SK-N-SH (cell line): ENCODE data around the gene ZBED1. TPM values are rescaled to one million over a fixed set of nuclear protein-coding genes. Genes with fewer than 3 reads are reported as not detected.
A peak's percentile ranks its signal among the peaks of the same experiment; 100 is the strongest.

Source experiments
- CTCF ChIA-PET: fragments of 300-600, 350-600 bp; formaldehyde crosslinking; extraction: SDS; loops from one replicate; lab custom pipeline; 2021; lab: Yijun Ruan, JAX
- POLR2A ChIA-PET: fragments of 350-600 bp; sonication (Branson Sonifier 250); formaldehyde crosslinking; extraction: SDS; loops from one replicate; lab custom pipeline; 2020; ENCODE audit warnings: antibody characterized with exemption, inconsistent platforms; lab: Yijun Ruan, JAX
- DNase-seq: peaks from one replicate; pipeline ENCODE4 v3.0.0; 2012
- H2AFZ ChIP-seq: fragments of 200-600 bp; sonication (generic); 2 replicates; pipeline ENCODE4 v1.8.1; 2016; ENCODE audit warnings: antibody characterized with exemption, mild to moderate bottlenecking, low read depth
- H3F3A ChIP-seq: fragments of 200-600 bp; sonication (generic); replicated peaks from 2 replicates; pipeline ENCODE3; 2016; ENCODE audit warnings: antibody characterized with exemption, mild to moderate bottlenecking; ENCODE audit not compliant: insufficient read depth
- H3K27ac ChIP-seq, 2 experiments: fragments of 200-500 bp in 1 of 2; fragments of 200-600 bp in 1 of 2; sonication (Bioruptor generic) in 1 of 2; sonication (generic), shearing (Covaris generic) in 1 of 2; 2 replicates each; pipeline versions ENCODE4 v1.5.1 to v1.6.1; 2014 to 2016; ENCODE audit warnings: low read depth in 2 of 2, inconsistent platforms in 1 of 2, low read length in 1 of 2, mild to moderate bottlenecking in 1 of 2, mixed read lengths in 1 of 2
- H3K27me3 ChIP-seq: fragments of 200-600 bp; sonication (generic), shearing (Covaris generic); 2 replicates; pipeline ENCODE4 v1.6.1; 2016; ENCODE audit warnings: mixed run types; ENCODE audit not compliant: insufficient read depth
- H3K36me3 ChIP-seq, 2 experiments: fragments of 200-500 bp in 1 of 2; fragments of 200-600 bp in 1 of 2; sonication (Bioruptor generic) in 1 of 2; sonication (generic) in 1 of 2; replicated peaks in 1 of 2; 2 replicates each; pipeline versions ENCODE3 to v1.5.1; 2014 to 2016; ENCODE audit warnings: low read length in 1 of 2, mild to moderate bottlenecking in 1 of 2; ENCODE audit not compliant: insufficient read depth in 2 of 2, control insufficient read depth in 1 of 2
- H3K4me1 ChIP-seq, 2 experiments: fragments of 200-500 bp in 1 of 2; fragments of 200-600 bp in 1 of 2; sonication (Bioruptor generic) in 1 of 2; sonication (generic), shearing (Covaris generic) in 1 of 2; 2 replicates each; pipeline versions ENCODE4 v1.5.1 to v1.6.1; 2014 to 2016; ENCODE audit warnings: low read depth in 1 of 2, low read length in 1 of 2, mixed run types in 1 of 2; ENCODE audit not compliant: insufficient read depth in 2 of 2, control insufficient read depth in 1 of 2
- H3K4me2 ChIP-seq: fragments of 200-600 bp; sonication (generic), shearing (Covaris generic); 2 replicates; pipeline ENCODE4 v1.6.1; 2017; ENCODE audit warnings: mixed run types
- H3K4me3 ChIP-seq, 2 experiments: fragments of 200-500 bp in 1 of 2; fragments of 200-600 bp in 1 of 2; sonication (Bioruptor generic) in 1 of 2; sonication (generic), shearing (Covaris generic) in 1 of 2; 2 replicates each; pipeline versions ENCODE4 v1.5.1 to v1.8.1; 2014 to 2016; ENCODE audit warnings: low read depth in 2 of 2, inconsistent platforms in 1 of 2, low read length in 1 of 2, mild to moderate bottlenecking in 1 of 2, mixed read lengths in 1 of 2, moderate library complexity in 1 of 2
- H3K79me2 ChIP-seq: fragments of 200-600 bp; sonication (generic); 2 replicates; pipeline ENCODE4 v1.8.1; 2017; ENCODE audit warnings: mild to moderate bottlenecking; ENCODE audit not compliant: insufficient read depth
- H3K9ac ChIP-seq: fragments of 200-600 bp; sonication (generic); 2 replicates; pipeline ENCODE4 v1.6.1; 2017; ENCODE audit warnings: mixed run types
- H3K9me2 ChIP-seq: fragments of 200-600 bp; sonication (generic); 2 replicates; pipeline ENCODE4 v1.6.1; 2017; ENCODE audit warnings: mixed run types
- H3K9me3 ChIP-seq: fragments of 200-600 bp; sonication (generic); 2 replicates; pipeline ENCODE4 v1.6.1; 2017; ENCODE audit warnings: mixed run types, mild to moderate bottlenecking, moderate library complexity
- H4K20me1 ChIP-seq: fragments of 200-600 bp; sonication (generic); 2 replicates; pipeline ENCODE4 v1.6.1; 2017; ENCODE audit warnings: mild to moderate bottlenecking, mixed run types; ENCODE audit not compliant: insufficient read depth
- CHD2 ChIP-seq: fragments of 150-350 bp; IDR thresholded peaks from 2 replicates; pipeline ENCODE4 v1.6.1; 2018; ENCODE audit warnings: low read length; ENCODE audit not compliant: partially characterized antibody
- EP300 ChIP-seq, 2 experiments: IDR thresholded peaks; 2 replicates each; pipeline versions ENCODE4 v1.4.0 to v1.6.1; 2012; ENCODE audit warnings: borderline replicate concordance in 1 of 2, low read depth in 1 of 2, low read length in 1 of 2
- FOSL2 ChIP-seq: IDR thresholded peaks from 2 replicates; pipeline ENCODE4 v1.4.0; 2012; ENCODE audit warnings: low read depth, mild to moderate bottlenecking, moderate library complexity, borderline replicate concordance
- JUND ChIP-seq: IDR thresholded peaks from 2 replicates; pipeline ENCODE4 v1.4.0; 2012
- MAX ChIP-seq: IDR thresholded peaks from 2 replicates; pipeline ENCODE4 v1.4.0; 2012; ENCODE audit warnings: low read depth
- NFIC ChIP-seq: IDR thresholded peaks from 2 replicates; pipeline ENCODE4 v1.4.0; 2012; ENCODE audit warnings: borderline replicate concordance
- NRF1 ChIP-seq: IDR thresholded peaks from 2 replicates; pipeline ENCODE4 v1.6.1; 2012; ENCODE audit warnings: low read depth, mild to moderate bottlenecking, low read length
- RAD21 ChIP-seq: IDR thresholded peaks from 2 replicates; pipeline ENCODE4 v1.6.1; 2012; ENCODE audit warnings: mild to moderate bottlenecking, low read length
- RCOR1 ChIP-seq: fragments of 150-350 bp; IDR thresholded peaks from 2 replicates; pipeline ENCODE4 v1.6.1; 2017; ENCODE audit warnings: antibody characterized with exemption, low read length
- REST ChIP-seq: IDR thresholded peaks from 2 replicates; pipeline ENCODE4 v1.6.1; 2012; ENCODE audit warnings: mild to moderate bottlenecking, low read depth, low read length, moderate library complexity
- RFX5 ChIP-seq: IDR thresholded peaks from 2 replicates; pipeline ENCODE4 v1.6.1; 2012; ENCODE audit warnings: mild to moderate bottlenecking, improper control_type of control experiment, low read length
- RXRA ChIP-seq: IDR thresholded peaks from 2 replicates; pipeline ENCODE4 v1.4.0; 2012; ENCODE audit warnings: low read depth, mild to moderate bottlenecking, borderline replicate concordance
- SMC3 ChIP-seq: IDR thresholded peaks from 2 replicates; pipeline ENCODE4 v1.6.1; 2012; ENCODE audit warnings: low read depth, low read length, improper control_type of control experiment
- TAF1 ChIP-seq: IDR thresholded peaks from 2 replicates; pipeline ENCODE4 v1.6.1; 2012; ENCODE audit warnings: low read depth, mild to moderate bottlenecking, low read length, moderate library complexity, borderline replicate concordance
- TCF12 ChIP-seq: IDR thresholded peaks from 2 replicates; pipeline ENCODE4 v1.4.0; 2012
- USF2 ChIP-seq: fragments of 150-350 bp; IDR thresholded peaks from 2 replicates; pipeline ENCODE4 v1.6.1; 2017; ENCODE audit warnings: antibody characterized with exemption, low read length, low read depth, borderline replicate concordance
- WGBS: methylation state at CpG from one replicate; pipeline ENCODE4 v1.1.6; 2017; ENCODE audit warnings: low lambda C conversion rate; 5-methylcytosine and 5-hydroxymethylcytosine counted together
- polyA plus RNA-seq, 3 experiments: library from polyadenylated mRNA; depleted of rRNA; stranded (reverse); fragments of >200 nt; gene quantifications; 2 replicates each; pipeline ENCODE4 v1.2.3, GENCODE V29; 2012
- TF ChIP-seq, protein P1 (sequence below): IDR thresholded peaks from 2 replicates; pipeline ENCODE4 v1.4.0; 2012; ENCODE audit warnings: low read depth, borderline replicate concordance
- TF ChIP-seq, protein P2 (sequence below): fragments of 150-350 bp; IDR thresholded peaks from 2 replicates; pipeline ENCODE4 v1.6.1; 2016; ENCODE audit warnings: mild to moderate bottlenecking, low read depth, low read length
- TF ChIP-seq, protein P3 (sequence below): IDR thresholded peaks from 2 replicates; pipeline ENCODE4 v1.4.0; 2012; ENCODE audit warnings: low read depth, borderline replicate concordance

The ZBED1 gene
- polyA plus RNA-seq, 1 of the 3 experiments (the other 2 are of a cell fraction): 16.7 TPM

DNA sequence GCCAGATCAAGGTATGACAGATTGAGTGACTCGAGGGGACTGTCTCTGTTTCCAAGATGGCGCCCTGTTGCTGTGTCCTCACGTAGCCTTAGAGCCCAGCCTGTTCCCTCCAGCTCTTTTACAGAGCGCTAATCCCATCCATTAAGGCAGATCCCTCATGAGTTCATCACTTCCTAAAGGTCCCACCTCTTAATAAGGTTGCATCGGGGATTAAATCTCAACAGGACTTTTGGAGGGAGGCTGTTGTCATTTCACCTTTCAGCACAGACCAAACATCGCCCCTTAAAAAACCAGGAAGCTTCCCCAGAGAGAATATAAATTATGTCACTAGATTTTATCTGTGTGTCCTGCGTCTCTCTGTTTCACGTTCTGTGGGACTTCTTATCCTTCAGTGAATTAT, 32.6 kb upstream of the ZBED1 start:
- Histone ChIP-seq H3K9me2 (no peaks in the 10 kb centered on the region), H3K27ac (no peak overlapping the region), H2AFZ (peak overlapping the region; percentile 47; the same call in 1 of the 2 replicates), H3K4me2 (no peak overlapping the region), H3K4me3 (no peak overlapping the region), H3K36me3 (no peaks in the 10 kb centered on the region), H3K9ac (no peak overlapping the region), H3K4me1 (no peaks in the 10 kb centered on the region), H3K79me2 (no peaks in the 10 kb centered on the region), H3F3A (no peaks in the 10 kb centered on the region), H3K9me3 (no peaks in the 10 kb centered on the region), H3K27me3 (peaks cover 25% of the 10 kb centered on the region; the same call in 1 of the 2 replicates), H4K20me1 (no peaks in the 10 kb centered on the region)
- TF ChIP-seq SMC3 (no peak), TAF1 (no peak), RFX5 (no peak), NFIC (no peak), CHD2 (no peak), NRF1 (no peak), RCOR1 (no peak), MAX (no peak), EP300 (IDR thresholded peaks at IDR 0.05; ENCODE audit: borderline replicate concordance in 1 of 2, low read depth in 1 of 2, low read length in 1 of 2) (no peak), RXRA (no peak), USF2 (no peak), RAD21 (no peak), JUND (no peak), TCF12 (no peak)
- TF ChIP-seq, protein P1, sequence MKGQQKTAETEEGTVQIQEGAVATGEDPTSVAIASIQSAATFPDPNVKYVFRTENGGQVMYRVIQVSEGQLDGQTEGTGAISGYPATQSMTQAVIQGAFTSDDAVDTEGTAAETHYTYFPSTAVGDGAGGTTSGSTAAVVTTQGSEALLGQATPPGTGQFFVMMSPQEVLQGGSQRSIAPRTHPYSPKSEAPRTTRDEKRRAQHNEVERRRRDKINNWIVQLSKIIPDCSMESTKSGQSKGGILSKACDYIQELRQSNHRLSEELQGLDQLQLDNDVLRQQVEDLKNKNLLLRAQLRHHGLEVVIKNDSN: no peak
- TF ChIP-seq, protein P2, sequence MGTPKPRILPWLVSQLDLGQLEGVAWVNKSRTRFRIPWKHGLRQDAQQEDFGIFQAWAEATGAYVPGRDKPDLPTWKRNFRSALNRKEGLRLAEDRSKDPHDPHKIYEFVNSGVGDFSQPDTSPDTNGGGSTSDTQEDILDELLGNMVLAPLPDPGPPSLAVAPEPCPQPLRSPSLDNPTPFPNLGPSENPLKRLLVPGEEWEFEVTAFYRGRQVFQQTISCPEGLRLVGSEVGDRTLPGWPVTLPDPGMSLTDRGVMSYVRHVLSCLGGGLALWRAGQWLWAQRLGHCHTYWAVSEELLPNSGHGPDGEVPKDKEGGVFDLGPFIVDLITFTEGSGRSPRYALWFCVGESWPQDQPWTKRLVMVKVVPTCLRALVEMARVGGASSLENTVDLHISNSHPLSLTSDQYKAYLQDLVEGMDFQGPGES: no peak
- 16% methylated on average over 8 of the region's 8 CpGs for WGBS
- POLR2A ChIA-PET: no interaction called here
- no peak for DNase-seq
- CTCF ChIA-PET: no interaction called here

DNA sequence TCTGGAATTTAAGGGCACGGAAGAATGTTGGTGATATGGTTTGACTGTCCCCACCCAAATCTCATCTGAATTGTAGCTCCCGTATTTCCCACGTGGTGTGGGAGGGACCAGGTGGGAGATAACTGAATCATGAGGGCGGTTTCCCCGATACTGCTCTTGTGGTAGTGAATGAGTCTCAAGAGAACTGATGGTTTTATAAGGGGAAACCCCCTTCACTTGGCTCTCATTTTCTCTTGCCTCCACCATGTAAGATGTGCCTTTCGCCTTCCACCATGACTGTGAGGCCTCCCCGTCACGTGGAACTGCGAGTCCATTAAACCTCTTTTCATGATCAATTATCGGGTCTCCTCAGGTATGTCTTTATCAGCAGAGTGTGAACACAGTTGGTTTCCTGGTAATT, 25.6 kb upstream of the ZBED1 start:
- Histone ChIP-seq H3K4me1 (no peaks in the 10 kb centered on the region), H3K9me3 (no peaks in the 10 kb centered on the region), H3F3A (no peaks in the 10 kb centered on the region), H3K9me2 (no peaks in the 10 kb centered on the region), H3K4me3 (no peak overlapping the region), H3K27me3 (peaks cover 27% of the 10 kb centered on the region), H3K27ac (no peak overlapping the region), H3K9ac (no peak overlapping the region), H3K4me2 (no peak overlapping the region), H3K36me3 (no peaks in the 10 kb centered on the region), H4K20me1 (no peaks in the 10 kb centered on the region), H3K79me2 (no peaks in the 10 kb centered on the region), H2AFZ (no peak overlapping the region)
- no peak for DNase-seq
- ChIA-PET CTCF (no interaction called here), POLR2A (no interaction called here)
- 21% methylated on average over 10 of the region's 10 CpGs for WGBS
- no peak for TF ChIP-seq RCOR1
- no peak for TF ChIP-seq TAF1
- TF ChIP-seq NFIC: no peak
- no peak for TF ChIP-seq RAD21
- TF ChIP-seq RXRA: no peak
- no peak for TF ChIP-seq NRF1
- TF ChIP-seq SMC3: no peak
- no peak for TF ChIP-seq JUND
- TF ChIP-seq REST: no peak
- TF ChIP-seq, protein P3, sequence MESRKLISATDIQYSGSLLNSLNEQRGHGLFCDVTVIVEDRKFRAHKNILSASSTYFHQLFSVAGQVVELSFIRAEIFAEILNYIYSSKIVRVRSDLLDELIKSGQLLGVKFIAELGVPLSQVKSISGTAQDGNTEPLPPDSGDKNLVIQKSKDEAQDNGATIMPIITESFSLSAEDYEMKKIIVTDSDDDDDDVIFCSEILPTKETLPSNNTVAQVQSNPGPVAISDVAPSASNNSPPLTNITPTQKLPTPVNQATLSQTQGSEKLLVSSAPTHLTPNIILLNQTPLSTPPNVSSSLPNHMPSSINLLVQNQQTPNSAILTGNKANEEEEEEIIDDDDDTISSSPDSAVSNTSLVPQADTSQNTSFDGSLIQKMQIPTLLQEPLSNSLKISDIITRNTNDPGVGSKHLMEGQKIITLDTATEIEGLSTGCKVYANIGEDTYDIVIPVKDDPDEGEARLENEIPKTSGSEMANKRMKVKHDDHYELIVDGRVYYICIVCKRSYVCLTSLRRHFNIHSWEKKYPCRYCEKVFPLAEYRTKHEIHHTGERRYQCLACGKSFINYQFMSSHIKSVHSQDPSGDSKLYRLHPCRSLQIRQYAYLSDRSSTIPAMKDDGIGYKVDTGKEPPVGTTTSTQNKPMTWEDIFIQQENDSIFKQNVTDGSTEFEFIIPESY: no peak
- no peak for TF ChIP-seq FOSL2
